ENCODE measurements around the gene KRT71. TPM values are rescaled to one million over a fixed set of nuclear protein-coding genes. Genes with fewer than 3 reads are reported as not detected.

KRT71 gene
- total and polyA plus RNA-seq, 7 donors = not detected

DNA sequence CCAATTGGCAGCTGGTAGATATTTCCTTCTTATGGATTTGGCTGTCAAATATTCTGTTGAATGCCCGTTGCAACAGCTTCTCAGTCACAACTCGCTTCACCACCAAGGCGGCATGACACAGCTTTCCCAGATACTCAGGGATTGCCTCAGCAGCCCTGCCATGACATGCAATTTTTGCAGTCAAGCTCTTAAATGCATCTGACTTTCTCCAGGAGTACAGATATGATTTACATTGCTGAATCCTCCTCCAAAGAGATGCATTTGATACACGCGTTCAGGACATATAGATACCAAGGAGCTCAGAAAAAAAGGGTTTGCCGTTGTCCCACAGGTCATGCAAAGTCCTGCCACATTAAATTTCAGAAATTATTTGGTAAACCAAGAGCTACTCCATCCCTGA, 39.2 kb downstream of the KRT71 start:
- no peak overlapping the region for H3K4me3 ChIP-seq
- 88 to 91% methylated on average over 6 of the region's 6 CpGs for WGBS, 2 donors
- TF ChIP-seq EP300 (IDR thresholded peaks at IDR 0.05) (no peak), POLR2A (IDR thresholded peaks at IDR 0.05) (no peak), POLR2AphosphoS5 (IDR thresholded peaks at IDR 0.05) (no peak)
- TF ChIP-seq, protein P1, sequence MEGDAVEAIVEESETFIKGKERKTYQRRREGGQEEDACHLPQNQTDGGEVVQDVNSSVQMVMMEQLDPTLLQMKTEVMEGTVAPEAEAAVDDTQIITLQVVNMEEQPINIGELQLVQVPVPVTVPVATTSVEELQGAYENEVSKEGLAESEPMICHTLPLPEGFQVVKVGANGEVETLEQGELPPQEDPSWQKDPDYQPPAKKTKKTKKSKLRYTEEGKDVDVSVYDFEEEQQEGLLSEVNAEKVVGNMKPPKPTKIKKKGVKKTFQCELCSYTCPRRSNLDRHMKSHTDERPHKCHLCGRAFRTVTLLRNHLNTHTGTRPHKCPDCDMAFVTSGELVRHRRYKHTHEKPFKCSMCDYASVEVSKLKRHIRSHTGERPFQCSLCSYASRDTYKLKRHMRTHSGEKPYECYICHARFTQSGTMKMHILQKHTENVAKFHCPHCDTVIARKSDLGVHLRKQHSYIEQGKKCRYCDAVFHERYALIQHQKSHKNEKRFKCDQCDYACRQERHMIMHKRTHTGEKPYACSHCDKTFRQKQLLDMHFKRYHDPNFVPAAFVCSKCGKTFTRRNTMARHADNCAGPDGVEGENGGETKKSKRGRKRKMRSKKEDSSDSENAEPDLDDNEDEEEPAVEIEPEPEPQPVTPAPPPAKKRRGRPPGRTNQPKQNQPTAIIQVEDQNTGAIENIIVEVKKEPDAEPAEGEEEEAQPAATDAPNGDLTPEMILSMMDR (IDR thresholded peaks at IDR 0.05) = no peak
- H3K27ac ChIP-seq = no peak overlapping the region
- H3K36me3 ChIP-seq = no peaks in the 10 kb centered on the region
- intact Hi-C loops (cut with DNase I) = loop anchor here (5.0 kb wide), 1 partner anchor 91 kb away; no protein-coding TSS in a partner anchor
- peaks cover 0 to 35% (median 15%) of the 10 kb centered on the region in 4 donors for H3K4me1 ChIP-seq
- H3K9me3 ChIP-seq = peaks cover 0 to 1% (median 0%) of the 10 kb centered on the region in 4 donors
- H3K27me3 ChIP-seq = peaks cover 0 to 3% (median 0%) of the 10 kb centered on the region in 3 donors
- no peak for DNase-seq

DNA sequence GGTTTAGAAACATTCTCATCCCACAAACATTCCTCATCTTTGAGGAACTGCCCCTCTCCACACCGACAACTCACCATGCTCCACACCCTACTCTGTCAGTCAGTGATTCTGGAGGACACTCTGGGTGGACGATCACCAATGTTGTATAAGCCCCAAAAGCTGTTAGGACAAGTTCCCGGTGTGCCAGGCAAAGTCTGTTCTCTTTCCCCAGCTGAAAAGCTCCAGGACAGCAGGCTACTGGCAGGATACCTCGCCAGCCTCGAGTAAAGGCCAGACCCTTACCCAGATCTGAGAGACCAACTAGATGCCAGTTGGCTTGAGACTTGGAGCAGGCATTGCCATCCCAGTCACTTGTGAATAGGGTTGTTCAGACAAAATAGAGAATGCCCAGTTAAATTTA, 44.7 kb downstream of the KRT71 start:
- H3K9me3 ChIP-seq = peaks cover 0 to 1% (median 0%) of the 10 kb centered on the region in 4 donors
- peaks cover 0 to 19% (median 2%) of the 10 kb centered on the region in 4 donors for H3K4me1 ChIP-seq
- peaks cover 0 to 3% (median 0%) of the 10 kb centered on the region in 3 donors for H3K27me3 ChIP-seq
- H3K4me3 ChIP-seq = no peak overlapping the region
- TF ChIP-seq POLR2AphosphoS5 (IDR thresholded peaks at IDR 0.05) (no peak), EP300 (IDR thresholded peaks at IDR 0.05) (no peak), POLR2A (IDR thresholded peaks at IDR 0.05) (no peak)
- TF ChIP-seq, protein P1 (IDR thresholded peaks at IDR 0.05) = no peak
- no peak overlapping the region for H3K27ac ChIP-seq
- no peaks in the 10 kb centered on the region for H3K36me3 ChIP-seq
- no peak for DNase-seq
- 76 to 89% methylated on average over 5 of the region's 5 CpGs for WGBS, 2 donors
- intact Hi-C loops (cut with DNase I) = no loop called here

DNA sequence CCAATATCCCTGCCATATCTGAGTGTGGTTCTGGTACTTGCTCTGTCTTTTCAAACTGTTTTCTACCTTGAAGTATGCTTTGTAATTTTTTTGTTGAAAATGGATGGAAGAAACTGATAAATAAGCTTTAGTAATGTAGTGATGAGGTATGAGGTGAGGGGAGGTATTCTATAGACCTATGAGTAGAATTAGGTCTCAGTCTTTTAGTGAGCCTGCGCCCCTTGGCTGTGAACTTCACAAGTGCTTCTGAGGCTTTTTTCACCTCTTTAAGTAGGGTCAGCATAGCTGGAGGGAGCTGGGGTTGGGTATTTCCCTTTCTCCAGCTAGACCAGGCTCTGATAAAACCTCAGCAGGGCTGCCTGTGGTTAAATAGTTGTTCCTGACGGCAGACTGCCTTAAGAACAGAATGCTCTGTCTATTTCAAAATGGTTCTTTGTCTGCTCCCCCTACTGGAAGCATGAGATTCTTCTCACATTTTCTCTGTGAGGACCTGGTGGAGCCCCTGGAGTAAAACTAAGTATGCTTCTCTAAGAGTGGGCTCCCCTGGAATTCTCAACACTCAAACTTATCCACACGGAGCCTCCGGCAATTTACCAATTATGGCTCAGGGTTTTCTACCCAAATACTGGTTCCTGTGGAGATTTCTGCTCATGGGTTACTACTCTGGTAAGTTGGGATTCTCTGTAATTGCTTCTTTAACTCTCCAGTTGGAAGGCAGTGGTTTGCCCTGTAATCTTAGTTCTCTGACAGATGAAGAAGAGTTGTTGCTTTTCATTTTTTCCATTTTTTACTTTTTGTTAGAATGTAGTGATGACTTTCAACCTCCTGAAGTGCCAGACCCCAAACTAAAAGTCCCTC, 45.9 kb downstream of the KRT71 start:
- Histone ChIP-seq H3K27me3 (peaks cover 0 to 3% (median 0%) of the 10 kb centered on the region in 3 donors), H3K4me3 (no peak overlapping the region), H3K9me3 (peaks cover 0 to 1% (median 0%) of the 10 kb centered on the region in 4 donors), H3K27ac (no peak overlapping the region), H3K4me1 (peaks cover 0 to 9% (median 2%) of the 10 kb centered on the region in 4 donors), H3K36me3 (no peaks in the 10 kb centered on the region)
- DNase-seq = no peak
- TF ChIP-seq, protein P1 (IDR thresholded peaks at IDR 0.05) = peak; percentile 25 to 56 (median 48)
- no peak for TF ChIP-seq EP300 (IDR thresholded peaks at IDR 0.05)
- 40 to 47% methylated on average over 4 of the region's 4 CpGs for WGBS, 2 donors
- intact Hi-C loops (cut with DNase I) = loop anchor here (1.0 kb wide), 1 partner anchor 135 kb away; no protein-coding TSS in a partner anchor

DNA sequence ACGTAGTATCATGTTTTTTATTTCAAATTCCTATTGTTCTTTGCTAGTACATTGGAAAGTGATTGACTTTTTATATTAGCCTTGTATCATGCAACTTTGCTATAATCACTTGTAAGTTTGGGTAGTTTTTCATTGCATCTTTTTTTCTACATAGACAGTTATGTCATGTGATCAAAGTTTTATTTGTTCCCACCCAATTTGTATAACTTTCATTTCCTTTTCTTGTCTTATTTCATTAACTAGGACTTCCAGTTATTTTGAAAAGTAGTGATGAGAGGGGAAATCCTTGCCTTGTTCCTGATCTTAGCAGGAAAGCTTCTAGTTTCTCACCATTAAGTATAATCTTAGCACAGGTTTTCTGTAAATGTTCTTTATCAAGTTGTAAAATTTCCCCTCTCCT, 50.1 kb downstream of the KRT71 start:
- TF ChIP-seq POLR2A (IDR thresholded peaks at IDR 0.05) (no peak), POLR2AphosphoS5 (IDR thresholded peaks at IDR 0.05) (no peak), EP300 (IDR thresholded peaks at IDR 0.05) (no peak)
- TF ChIP-seq, protein P1 (IDR thresholded peaks at IDR 0.05) = no peak
- WGBS, 2 donors = 91 to 94% methylated on average over 1 of the region's 1 CpG
- peaks cover 0 to 5% (median 2%) of the 10 kb centered on the region in 4 donors for H3K4me1 ChIP-seq
- intact Hi-C loops (cut with DNase I) = no loop called here
- no peak overlapping the region for H3K27ac ChIP-seq
- no peaks in the 10 kb centered on the region for H3K27me3 ChIP-seq
- H3K36me3 ChIP-seq = no peaks in the 10 kb centered on the region
- no peak for DNase-seq
- H3K4me3 ChIP-seq = no peak overlapping the region
- H3K9me3 ChIP-seq = no peaks in the 10 kb centered on the region

Data from sigmoid colon (tissue), 7 donors.